Astrocyte (in vitro differentiated cells and primary cell): ENCODE results near the gene LARP6. TPM values are rescaled to one million over a fixed set of nuclear protein-coding genes. Genes with fewer than 3 reads are reported as not detected.
A peak's percentile ranks its signal among the peaks of the same experiment; 100 is the strongest.

Source experiments
- DNase-seq: peaks from one replicate; pipeline ENCODE4 v3.0.0-alpha.2; 2010; ENCODE audit warnings: low read depth
- FAIRE-seq: peaks from 2 replicates; lab custom pipeline; 2011; peaks lifted over from hg19 to GRCh38; lab: Jason Lieb, UNC
- H2AFZ ChIP-seq: 2 replicates; pipeline ENCODE4 v1.6.0; 2012; ENCODE audit warnings: low read depth, low read length, inconsistent platforms
- H3K27ac ChIP-seq: 2 replicates; pipeline ENCODE4 v1.5.1; 2011; ENCODE audit warnings: low read depth, low read length, inconsistent platforms
- H3K27me3 ChIP-seq: 2 replicates; pipeline ENCODE4 v1.6.0; 2011; ENCODE audit warnings: low read length, inconsistent platforms; ENCODE audit not compliant: insufficient read depth
- H3K36me3 ChIP-seq: 2 replicates; pipeline ENCODE4 v1.5.1; 2011; ENCODE audit warnings: low read length, inconsistent platforms; ENCODE audit not compliant: insufficient read depth
- H3K4me1 ChIP-seq: 2 replicates; pipeline ENCODE4 v1.5.1; 2011; ENCODE audit warnings: low read length, inconsistent platforms; ENCODE audit not compliant: insufficient read depth
- H3K4me2 ChIP-seq: 2 replicates; pipeline ENCODE4 v1.6.0; 2012; ENCODE audit warnings: low read length, inconsistent platforms
- H3K4me3 ChIP-seq: 2 replicates; pipeline ENCODE4 v1.5.1; 2011; ENCODE audit warnings: low read depth, mild to moderate bottlenecking, low read length, inconsistent platforms; ENCODE audit not compliant: insufficient read depth
- H3K79me2 ChIP-seq: 2 replicates; pipeline ENCODE4 v1.6.0; 2012; ENCODE audit warnings: mild to moderate bottlenecking, low read length, inconsistent platforms; ENCODE audit not compliant: insufficient read depth
- H3K9ac ChIP-seq: 2 replicates; pipeline ENCODE4 v1.6.0; 2012; ENCODE audit warnings: mild to moderate bottlenecking, low read length, inconsistent platforms
- H3K9me3 ChIP-seq: 2 replicates; pipeline ENCODE4 v1.5.1; 2012; ENCODE audit warnings: low read depth, mild to moderate bottlenecking, low read length, inconsistent platforms; ENCODE audit not compliant: insufficient read depth
- H4K20me1 ChIP-seq: 2 replicates; pipeline ENCODE4 v1.6.0; 2012; ENCODE audit warnings: low read length, inconsistent platforms; ENCODE audit not compliant: insufficient read depth
- H3K27ac Mint-ChIP-seq: one replicate; pipeline ENCODE4 v1.8.0; 2021; ENCODE audit warnings: mild to moderate bottlenecking, mixed read lengths; ENCODE audit not compliant: unreplicated experiment
- H3K27me3 Mint-ChIP-seq: one replicate; pipeline ENCODE4 v1.8.0; 2021; ENCODE audit warnings: low read depth, mixed read lengths; ENCODE audit not compliant: unreplicated experiment
- H3K36me3 Mint-ChIP-seq: one replicate; pipeline ENCODE4 v1.8.0; 2021; ENCODE audit warnings: low read depth, mixed read lengths; ENCODE audit not compliant: unreplicated experiment
- H3K4me1 Mint-ChIP-seq: one replicate; pipeline ENCODE4 v1.8.0; 2021; ENCODE audit warnings: low read depth, mixed read lengths; ENCODE audit not compliant: unreplicated experiment
- H3K4me3 Mint-ChIP-seq: one replicate; pipeline ENCODE4 v1.8.0; 2021; ENCODE audit warnings: mild to moderate bottlenecking, moderate library complexity, mixed read lengths; ENCODE audit not compliant: unreplicated experiment
- H3K9me3 Mint-ChIP-seq: one replicate; pipeline ENCODE4 v1.8.0; 2021; ENCODE audit warnings: mild to moderate bottlenecking, mixed read lengths; ENCODE audit not compliant: unreplicated experiment
- CTCF ChIP-seq: IDR thresholded peaks from 2 replicates; pipeline ENCODE4 v1.5.1; 2011; ENCODE audit warnings: low read depth, mild to moderate bottlenecking, inconsistent platforms, low read length, moderate library complexity; ENCODE audit not compliant: insufficient read depth
- EZH2 ChIP-seq: IDR thresholded peaks from 2 replicates; pipeline ENCODE4 v1.6.1; 2012; ENCODE audit warnings: mild to moderate bottlenecking, low read length, inconsistent platforms; ENCODE audit not compliant: insufficient read depth
- total RNA-seq: library from RNA; stranded (reverse); gene quantifications from 2 replicates; pipeline ENCODE4 v1.2.1, GENCODE V29; 2021

Gene LARP6
- total RNA-seq, 1 donor from 2014 or later: 61.5 TPM

DNA sequence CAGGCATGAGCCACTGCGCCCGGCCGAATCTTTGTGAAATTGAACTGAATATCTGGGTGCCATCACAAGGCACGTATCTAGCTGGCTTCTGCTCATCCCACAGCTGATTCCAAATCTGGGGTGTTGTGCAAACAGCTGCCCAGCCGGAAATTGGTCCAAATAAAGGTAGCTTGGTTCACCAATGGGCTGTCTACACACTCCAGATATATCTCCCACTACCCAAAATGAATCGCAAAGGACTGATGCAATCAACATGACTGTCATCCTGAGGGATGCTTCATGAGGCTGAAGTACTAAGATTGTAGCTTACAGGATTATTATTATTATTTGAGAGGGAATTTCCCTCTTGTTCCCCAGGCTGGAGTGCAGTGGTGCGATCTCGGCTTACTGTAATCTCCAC is 28.1 kb downstream of the LARP6 start:
- no peak overlapping the region for H2AFZ ChIP-seq

GRCh38 chr15:70823196-70823595 is 30.8 kb downstream of the LARP6 start:
- FAIRE-seq: no peak
- no peaks in the 10 kb centered on the region for H3K36me3 ChIP-seq
- no peaks in the 10 kb centered on the region for H4K20me1 ChIP-seq
- no peaks in the 10 kb centered on the region for H3K9me3 Mint-ChIP-seq
- H3K36me3 Mint-ChIP-seq: peaks cover 2% of the 10 kb centered on the region
- H3K79me2 ChIP-seq: no peaks in the 10 kb centered on the region
- no peak overlapping the region for H3K4me3 Mint-ChIP-seq
- H3K4me1 Mint-ChIP-seq: peaks cover 17% of the 10 kb centered on the region
- no peak overlapping the region for H3K27ac ChIP-seq
- TF ChIP-seq EZH2 (no peak), CTCF (no peak)
- no peak overlapping the region for H3K27ac Mint-ChIP-seq
- H3K27me3 Mint-ChIP-seq: no peaks in the 10 kb centered on the region
- H3K27me3 ChIP-seq: no peaks in the 10 kb centered on the region
- no peak overlapping the region for H2AFZ ChIP-seq
- no peak overlapping the region for H3K4me2 ChIP-seq
- no peak overlapping the region for H3K4me3 ChIP-seq
- no peaks in the 10 kb centered on the region for H3K9me3 ChIP-seq
- H3K4me1 ChIP-seq: peaks cover 7% of the 10 kb centered on the region
- DNase-seq: no peak
- no peak overlapping the region for H3K9ac ChIP-seq

More for the DNA sequence above, 28.1 kb downstream of the LARP6 start:
- peak overlapping the region; percentile 92 for H3K27ac Mint-ChIP-seq
- TF ChIP-seq EZH2 (no peak), CTCF (no peak)
- H4K20me1 ChIP-seq: peaks cover 9% of the 10 kb centered on the region
- no peak overlapping the region for H3K4me2 ChIP-seq
- H3K36me3 Mint-ChIP-seq: peaks cover 8% of the 10 kb centered on the region
- no peak overlapping the region for H3K4me3 ChIP-seq
- no peaks in the 10 kb centered on the region for H3K27me3 ChIP-seq
- FAIRE-seq (no peak), DNase-seq (no peak)
- H3K4me3 Mint-ChIP-seq: no peak overlapping the region
- H3K27me3 Mint-ChIP-seq: no peaks in the 10 kb centered on the region
- H3K79me2 ChIP-seq: peaks cover 3% of the 10 kb centered on the region
- H3K36me3 ChIP-seq: peaks cover 8% of the 10 kb centered on the region
- no peak overlapping the region for H3K27ac ChIP-seq
- peaks cover 2% of the 10 kb centered on the region for H3K9me3 Mint-ChIP-seq
- H3K4me1 ChIP-seq: peaks cover 7% of the 10 kb centered on the region
- H3K9me3 ChIP-seq: no peaks in the 10 kb centered on the region
- no peak overlapping the region for H3K9ac ChIP-seq
- peaks cover 31% of the 10 kb centered on the region for H3K4me1 Mint-ChIP-seq

- no peak overlapping the region for H3K4me3 Mint-ChIP-seq
- H3K27ac Mint-ChIP-seq: no peak overlapping the region
- H3K9ac ChIP-seq: no peak overlapping the region
- peak; percentile 52 for FAIRE-seq
- no peaks in the 10 kb centered on the region for H3K36me3 ChIP-seq
- H3K79me2 ChIP-seq: no peaks in the 10 kb centered on the region
- no peaks in the 10 kb centered on the region for H3K4me1 ChIP-seq
- H2AFZ ChIP-seq: no peak overlapping the region
- no peaks in the 10 kb centered on the region for H3K27me3 Mint-ChIP-seq
- no peak overlapping the region for H3K4me3 ChIP-seq
- no peak for TF ChIP-seq EZH2
- TF ChIP-seq CTCF: no peak
- H3K4me1 Mint-ChIP-seq: peaks cover 14% of the 10 kb centered on the region
- no peaks in the 10 kb centered on the region for H3K27me3 ChIP-seq
- no peak overlapping the region for H3K4me2 ChIP-seq
- H3K9me3 Mint-ChIP-seq: no peaks in the 10 kb centered on the region
- no peak for DNase-seq
- no peaks in the 10 kb centered on the region for H3K9me3 ChIP-seq
- no peak overlapping the region for H3K27ac ChIP-seq
- H4K20me1 ChIP-seq: no peaks in the 10 kb centered on the region
- H3K36me3 Mint-ChIP-seq: peaks cover 2% of the 10 kb centered on the region
These were observed 33.7 kb downstream of the LARP6 start for GRCh38 chr15:70820214-70820613.
